Motor neuron (in vitro differentiated cells): Measurements from ENCODE around the gene TMEM238. TPM values are rescaled to one million over a fixed set of nuclear protein-coding genes. Genes with fewer than 3 reads are reported as not detected.
"Not testable (repeated sequence)": the region's sequence is repeated elsewhere in the genome, so short reads cannot be mapped to it uniquely, and the experiment has no call there.

ENCODE experiments used
- ATAC-seq, 8 experiments: fragments of 200-7000 bp; cut with Tn5 transposase; replicated peaks in 6 of 8; 2 replicates each; pipeline ENCODE4 v1.8.0; 2021; ENCODE audit warnings: mild to moderate bottlenecking in 8 of 8, moderate library complexity in 8 of 8
- H3K27ac ChIP-seq, 2 donors: fragments of 250-450 bp; sonication (Bioruptor Pico); 2 replicates each; pipeline ENCODE4 v1.9.0; 2021; ENCODE audit warnings: antibody characterized with exemption in 2 of 2, mild to moderate bottlenecking in 2 of 2, moderate library complexity in 1 of 2
- H3K4me1 ChIP-seq, 2 donors: fragments of 250-450 bp; sonication (Bioruptor Pico); replicated peaks in 1 of 2; 2 replicates each; pipeline ENCODE4 v1.6.1; 2021; ENCODE audit warnings: antibody characterized with exemption in 2 of 2, mild to moderate bottlenecking in 2 of 2, moderate library complexity in 1 of 2
- H3K4me3 ChIP-seq, 5 donors: fragments of 250-450 bp; sonication (Bioruptor Pico); 2 replicates each; pipeline ENCODE4 v1.9.0; 2021; ENCODE audit warnings: antibody characterized with exemption in 5 of 5, mild to moderate bottlenecking in 5 of 5, moderate library complexity in 4 of 5
- WGBS, 10 experiments: fragments of 450-650 bp; shearing (Covaris generic); methylation state at CpG; one replicate each; pipeline ENCODE4 v1.0.0; 2022; 5-methylcytosine and 5-hydroxymethylcytosine counted together
- in situ Hi-C, 9 experiments: fragments of 400-800 bp; cut with MboI; loops; one replicate each; pipeline ENCODE4 v1.15.0; 2021; ENCODE audit warnings: low sequenced_read_pairs in 9 of 9, low pct_unique_long_range_greater_than_20kb in 2 of 9; ENCODE audit not compliant: unreplicated experiment in 9 of 9
- total RNA-seq, 8 experiments: library from RNA; unstranded; fragments of 300-600 nt; gene quantifications; 2 replicates each; pipeline versions ENCODE4 v1.2.3 to v1.2.4, GENCODE V29; 2022

Gene TMEM238
- total RNA-seq, 8 experiments from 2014 or later, result 0.23 to 0.40 (median 0.25) TPM; not detected in 5

DNA sequence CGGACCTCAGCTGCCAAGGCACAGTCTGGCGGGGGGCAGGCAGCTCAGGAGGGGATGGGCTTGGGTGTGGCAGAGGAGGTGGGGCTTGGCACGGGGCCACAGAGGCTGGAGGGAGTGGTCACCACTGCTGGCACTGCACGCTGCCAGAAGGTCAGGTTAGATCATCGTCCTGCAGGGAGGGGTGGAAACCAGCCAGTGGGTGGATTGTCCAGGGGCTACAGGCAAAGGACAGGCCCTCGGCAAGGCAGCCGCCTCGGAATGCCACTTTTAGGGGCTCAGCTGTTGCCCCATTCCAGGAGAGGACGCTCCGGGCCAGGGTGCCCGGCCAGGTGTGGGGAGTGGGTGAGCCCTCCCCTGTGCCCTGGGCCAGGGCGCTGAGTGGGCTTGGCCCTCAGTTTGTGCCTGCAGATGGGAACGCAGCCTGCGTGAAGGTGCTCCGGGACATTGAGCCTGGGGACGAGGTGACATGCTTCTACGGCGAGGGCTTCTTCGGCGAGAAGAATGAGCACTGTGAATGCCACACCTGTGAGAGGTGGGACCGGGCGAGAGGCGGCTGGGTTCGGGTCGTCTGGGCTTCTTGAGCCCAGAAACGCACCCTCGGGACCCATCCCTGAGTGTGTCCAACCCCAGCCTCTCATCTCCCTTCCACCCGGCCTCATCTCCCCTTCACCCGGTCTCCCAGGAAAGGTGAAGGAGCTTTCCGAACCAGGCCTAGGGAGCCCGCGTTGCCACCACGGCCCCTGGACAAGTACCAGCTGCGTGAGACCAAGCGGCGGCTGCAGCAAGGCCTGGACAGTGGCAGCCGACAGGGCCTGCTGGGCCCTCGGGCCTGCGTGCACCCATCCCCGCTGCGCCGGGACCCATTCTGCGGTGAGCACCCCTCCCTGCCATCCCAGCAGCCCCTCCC is 38.0 kb downstream of the TMEM238 start:
- H3K27ac ChIP-seq, result no peak overlapping the region
- ATAC-seq, result peak in 7 of 8 experiments; percentile 6 to 61 (median 37)
- WGBS, 10 experiments, result 70 to 100% (median 95%) methylated on average over 2 to 12 of the region's 43 CpGs; no CpG with 5 or more reads in 6 of the 10 experiments
- no peak overlapping the region for H3K4me3 ChIP-seq
- H3K4me1 ChIP-seq, result peaks cover 25 to 44% of the 10 kb centered on the region in 2 donors
- in situ Hi-C loops, result no loop called here

GRCh38 chr19:55345101-55345817 is 38.8 kb downstream of the TMEM238 start:
- Histone ChIP-seq H3K27ac (no peak overlapping the region), H3K4me1 (peaks cover 25 to 44% of the 10 kb centered on the region in 2 donors), H3K4me3 (no peak overlapping the region)
- WGBS, 10 experiments, result 71 to 100% (median 86%) methylated on average over 3 to 8 of the region's 22 CpGs; no CpG with 5 or more reads in 7 of the 10 experiments
- ATAC-seq, result no peak
- in situ Hi-C loops, result no loop called here

DNA sequence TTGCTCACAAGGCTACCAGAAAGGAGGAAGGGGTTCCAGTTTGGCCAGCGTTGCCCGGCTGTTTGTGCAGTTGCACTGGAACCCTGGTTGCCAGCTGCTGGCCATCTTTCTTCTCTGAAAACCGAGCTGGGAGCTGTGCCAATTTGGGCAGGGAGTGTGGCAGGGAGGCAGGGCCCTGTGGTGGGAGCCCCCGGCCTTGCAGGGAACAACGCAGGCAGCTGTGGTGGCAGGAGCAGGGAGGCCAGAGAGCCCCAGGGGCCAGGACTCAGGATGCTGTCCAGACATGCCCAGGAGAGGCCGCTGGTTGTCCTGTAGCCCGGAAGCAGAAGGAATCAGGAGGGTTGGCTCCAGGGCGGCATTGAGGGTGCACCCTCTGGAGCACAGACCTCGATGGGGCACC is 39.6 kb downstream of the TMEM238 start:
- 40 to 80% methylated on average over 1 of the region's 9 CpGs; no CpG with 5 or more reads in 8 of the 10 experiments for WGBS, 10 experiments
- Histone ChIP-seq H3K27ac (no peak overlapping the region), H3K4me1 (peaks cover 25 to 44% of the 10 kb centered on the region in 2 donors), H3K4me3 (no peak overlapping the region)
- ATAC-seq, result no peak
- in situ Hi-C loops, result no loop called here

DNA sequence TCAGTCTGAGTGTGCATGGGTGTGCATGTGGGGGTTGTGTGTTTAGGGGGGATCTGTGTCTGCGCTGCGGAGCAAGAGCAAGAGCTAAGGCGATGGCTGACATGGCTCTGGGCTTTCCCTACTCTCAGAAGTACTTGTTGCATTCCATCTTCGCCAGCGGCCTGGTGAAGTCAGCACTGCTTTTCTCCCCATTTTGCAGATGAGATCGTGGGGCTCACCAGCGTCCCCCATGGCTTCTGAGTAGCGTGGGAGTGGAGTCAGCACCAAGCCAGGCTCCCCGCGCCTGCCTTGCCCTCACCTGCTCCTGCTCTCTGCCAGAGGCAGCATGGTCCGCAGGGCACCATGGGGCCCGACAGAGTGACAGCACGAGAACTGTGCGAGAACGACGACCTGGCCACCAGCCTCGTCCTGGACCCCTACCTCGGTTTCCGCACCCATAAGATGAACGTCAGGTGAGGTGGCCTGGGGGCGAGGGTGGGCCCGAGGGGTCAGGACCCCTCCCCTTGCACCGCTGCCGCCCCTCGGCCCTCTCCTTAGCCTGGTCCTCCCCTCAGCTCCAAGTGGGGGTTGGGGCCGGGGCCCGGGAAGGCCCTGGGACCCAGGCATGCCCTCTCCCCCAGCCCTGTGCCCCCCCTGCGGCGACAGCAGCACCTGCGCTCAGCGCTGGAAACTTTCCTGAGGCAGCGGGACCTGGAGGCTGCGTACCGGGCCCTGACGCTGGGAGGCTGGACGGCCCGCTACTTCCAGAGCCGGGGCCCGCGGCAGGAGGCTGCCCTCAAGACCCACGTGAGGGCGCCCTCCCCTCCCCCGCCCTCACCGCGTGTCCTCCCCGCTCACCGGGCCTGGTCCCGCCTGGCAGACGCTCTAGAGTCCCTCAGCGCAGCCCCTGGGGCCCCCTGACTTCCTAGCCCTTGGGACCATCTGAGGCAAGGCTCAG is 42.2 kb downstream of the TMEM238 start:
- no peak overlapping the region for H3K27ac ChIP-seq

DNA sequence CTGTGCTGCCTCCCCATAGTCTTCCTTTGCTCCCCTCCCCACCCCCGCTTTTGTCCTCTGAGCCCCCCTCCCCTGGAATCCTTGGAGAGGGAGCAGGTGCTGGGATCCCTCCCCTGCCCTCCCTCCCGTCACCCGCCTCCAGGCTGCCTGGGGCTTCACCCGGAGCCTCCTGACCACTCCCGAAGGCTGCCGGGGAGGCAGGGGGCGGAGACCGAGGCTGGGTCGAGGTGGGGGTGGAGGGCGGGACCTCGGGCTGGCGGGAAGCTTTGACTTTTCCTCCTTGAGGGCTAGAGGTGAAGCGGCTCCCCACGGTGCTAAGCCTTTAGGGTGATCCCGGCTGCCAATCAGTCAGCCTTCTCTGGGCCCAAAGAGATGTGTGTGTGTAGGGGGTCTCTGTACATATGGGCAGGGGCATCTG is 42.9 kb downstream of the TMEM238 start:
- peaks cover 8 to 15% of the 10 kb centered on the region in 2 donors for H3K4me1 ChIP-seq
- no CpG with 5 or more reads among the region's 15 CpGs for WGBS, 10 experiments
- in situ Hi-C loops, result no loop called here
- H3K27ac ChIP-seq, result peak overlapping the region; percentile 86 to 88
- peak in 6 of 8 experiments; percentile 2 to 16 (median 8) for ATAC-seq
- H3K4me3 ChIP-seq, result peak overlapping the region; percentile 49 to 62 (median 56)

More for the DNA sequence above, 42.2 kb downstream of the TMEM238 start:
- H3K4me1 ChIP-seq, result peaks cover 8 to 19% of the 10 kb centered on the region in 2 donors
- peak overlapping the region; percentile 49 to 62 (median 56) for H3K4me3 ChIP-seq
- in situ Hi-C loops, result no loop called here
- no peak for ATAC-seq
- 51 to 80% (median 80%) methylated on average over 2 to 6 of the region's 50 CpGs; no CpG with 5 or more reads in 7 of the 10 experiments for WGBS, 10 experiments

DNA sequence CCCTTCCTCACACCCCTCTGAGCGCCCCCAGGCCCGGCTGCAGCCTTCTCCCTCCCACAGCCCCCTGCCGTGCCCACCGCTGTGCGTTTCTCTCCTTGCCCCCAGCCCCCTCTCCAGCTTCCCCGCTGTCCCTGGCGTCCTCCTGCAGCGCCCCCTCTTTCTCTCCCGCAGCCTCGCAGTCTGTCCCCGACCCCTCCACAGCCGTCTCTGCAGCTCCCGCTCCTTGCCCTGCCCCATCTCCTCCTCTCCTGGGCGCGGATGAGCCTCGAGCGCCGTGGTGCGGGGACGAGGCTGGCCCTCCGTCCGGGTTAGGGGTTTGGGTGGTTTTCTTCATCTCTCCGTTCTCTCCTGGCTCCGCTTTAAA is 43.3 kb downstream of the TMEM238 start:
- no CpG with 5 or more reads among the region's 24 CpGs for WGBS, 10 experiments
- Histone ChIP-seq H3K27ac (peak overlapping the region; percentile 86 to 88), H3K4me1 (peaks cover 8 to 10% of the 10 kb centered on the region in 2 donors), H3K4me3 (peak overlapping the region; percentile 49 to 62 (median 56))
- in situ Hi-C loops, result no loop called here
- peak in 5 of 8 experiments; percentile 4 to 20 (median 12) for ATAC-seq

GRCh38 chr19:55339889-55340783 is 44.0 kb downstream of the TMEM238 start:
- Histone ChIP-seq H3K4me3 (peak overlapping the region; percentile 49 to 62 (median 56)), H3K27ac (peak overlapping the region; percentile 86 to 88), H3K4me1 (peaks cover 6 to 8% of the 10 kb centered on the region in 2 donors)
- peak in 2 of 8 experiments; percentile 3 to 13 for ATAC-seq
- in situ Hi-C loops, result no loop called here
- 0% methylated on average over 2 of the region's 44 CpGs; no CpG with 5 or more reads in 9 of the 10 experiments for WGBS, 10 experiments

DNA sequence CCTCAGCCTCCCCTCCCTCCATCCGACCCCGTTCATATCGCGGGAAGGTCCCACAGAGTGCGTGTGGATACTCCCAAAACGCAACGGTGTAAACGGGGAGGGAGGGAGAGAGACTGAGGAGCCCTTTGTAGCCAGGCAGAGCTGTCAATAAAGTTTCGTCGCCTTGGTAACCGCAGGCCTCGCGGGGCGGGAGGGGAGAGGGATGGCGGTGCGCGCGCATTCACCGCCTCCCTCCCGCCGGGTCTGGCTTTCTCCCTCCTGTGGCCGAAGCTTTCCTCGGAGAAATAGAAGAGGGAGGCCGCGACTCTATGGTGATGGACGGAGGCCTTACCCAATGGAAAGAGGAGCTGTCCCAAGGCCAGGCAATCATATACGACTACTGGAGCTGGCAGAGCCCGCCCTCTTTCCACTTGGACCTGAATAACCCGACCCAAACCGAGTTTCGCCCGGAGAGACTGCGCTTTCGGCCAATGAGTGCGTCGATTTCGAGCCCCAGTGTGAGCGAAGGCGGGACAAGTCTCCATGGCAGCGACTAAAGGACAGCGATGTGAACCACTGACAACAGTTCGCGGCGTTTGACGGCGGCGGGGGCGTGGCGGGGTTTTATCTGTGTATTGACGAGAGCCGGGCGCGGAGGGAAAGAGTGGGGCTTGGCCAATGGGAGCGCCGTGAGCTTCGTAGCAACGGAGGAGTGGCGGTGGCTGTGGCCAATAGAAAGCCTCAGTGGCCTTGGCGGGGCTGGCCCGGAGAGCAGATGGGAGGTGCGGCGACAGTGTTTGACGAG is 44.8 kb downstream of the TMEM238 start, which contains the start of gene KMT5C:
TSS of gene KMT5C (plus strand) at position 772 of the 784 bp plus-strand sequence. CDS start 2,061 bp downstream, outside the sequence.
- H3K27ac ChIP-seq, result peak within 1 kb of the TSS; percentile 94 to 100
- peak within 1 kb of the TSS; percentile 49 to 62 (median 56) for H3K4me3 ChIP-seq
- H3K4me1 ChIP-seq, result peaks cover 6 to 8% of the 10 kb centered on the region in 2 donors
- WGBS, 10 experiments, result 0 to 3% (median 0%) methylated on average over 1 to 16 of the region's 63 CpGs; no CpG with 5 or more reads in 5 of the 10 experiments
- peak; percentile 74 to 88 (median 85) for ATAC-seq
- in situ Hi-C loops, result no loop called here

- Histone ChIP-seq H3K4me3 (no peak overlapping the region), H3K27ac (no peak overlapping the region), H3K4me1 (peaks cover 0 to 5% of the 10 kb centered on the region in 2 donors)
- in situ Hi-C loops, result no loop called here
- 1 to 88% (median 67%) methylated on average over 2 to 7 of the region's 7 CpGs; no CpG with 5 or more reads in 2 of the 10 experiments for WGBS, 10 experiments
- no peak for ATAC-seq
These were observed 48.0 kb downstream of the TMEM238 start for GRCh38 chr19:55336101-55336500.

- in situ Hi-C loops, result no loop called here
- no peak overlapping the region for H3K27ac ChIP-seq
- no peak overlapping the region for H3K4me3 ChIP-seq
- WGBS, 10 experiments, result 64 to 100% (median 80%) methylated on average over 3 to 10 of the region's 11 CpGs; no CpG with 5 or more reads in 1 of the 10 experiments
- ATAC-seq, result peak in 7 of 8 experiments; percentile 1 to 38 (median 16)
- H3K4me1 ChIP-seq, result peaks cover 0 to 5% of the 10 kb centered on the region in 2 donors
These were observed 50.2 kb downstream of the TMEM238 start for GRCh38 chr19:55333870-55334269.

GRCh38 chr19:55329791-55330190 is 54.3 kb downstream of the TMEM238 start:
- H3K4me1 ChIP-seq, H3K27ac ChIP-seq, in situ Hi-C loops, H3K4me3 ChIP-seq, ATAC-seq: not testable (repeated sequence)
- whole genome bisulfite sequencing, 10 experiments, result 0 to 100% (median 86%) methylated on average over 1 to 4 of the region's 6 CpGs; no CpG with 5 or more reads in 1 of the 10 experiments
